GM23248 (cell line): ENCODE results near the gene CD151. TPM values are rescaled to one million over a fixed set of nuclear protein-coding genes. Genes with fewer than 3 reads are reported as not detected.

Experiments
- DNase-seq: peaks from one replicate; pipeline ENCODE4 v3.0.0-alpha.2; 2015
- H2AFZ ChIP-seq: fragments of 200-600 bp; sonication (generic); 2 replicates; pipeline ENCODE4 v1.6.1; 2016; ENCODE audit warnings: antibody characterized with exemption
- H3F3A ChIP-seq: fragments of 200-600 bp; sonication (generic); 2 replicates; pipeline ENCODE4 v1.6.1; 2016; ENCODE audit warnings: mild to moderate bottlenecking, antibody characterized with exemption, mixed run types; ENCODE audit not compliant: insufficient read depth
- H3K27ac ChIP-seq: fragments of 200-600 bp; sonication (generic); 2 replicates; pipeline ENCODE4 v1.5.1; 2016; ENCODE audit warnings: mild to moderate bottlenecking
- H3K27me3 ChIP-seq: fragments of 200-600 bp; sonication (generic); replicated peaks from 2 replicates; pipeline ENCODE4 v1.6.1; 2016; ENCODE audit warnings: mild to moderate bottlenecking; ENCODE audit not compliant: insufficient read depth
- H3K36me3 ChIP-seq: fragments of 200-600 bp; sonication (generic); 2 replicates; pipeline ENCODE4 v1.6.1; 2016; ENCODE audit warnings: low read depth, mild to moderate bottlenecking
- H3K4me1 ChIP-seq: fragments of 200-600 bp; sonication (generic); 2 replicates; pipeline ENCODE4 v1.6.1; 2016; ENCODE audit warnings: mild to moderate bottlenecking; ENCODE audit not compliant: insufficient read depth
- H3K4me2 ChIP-seq: fragments of 200-600 bp; sonication (generic); one replicate; pipeline ENCODE4 v1.6.1; 2016; ENCODE audit warnings: mild to moderate bottlenecking; ENCODE audit not compliant: unreplicated experiment
- H3K4me3 ChIP-seq: fragments of 200-600 bp; sonication (generic); 2 replicates; pipeline ENCODE4 v1.5.1; 2016; ENCODE audit warnings: mild to moderate bottlenecking
- H3K79me2 ChIP-seq: fragments of 200-600 bp; sonication (generic); 2 replicates; pipeline ENCODE4 v1.6.1; 2016; ENCODE audit warnings: mild to moderate bottlenecking; ENCODE audit not compliant: insufficient read depth
- H3K9ac ChIP-seq: fragments of 200-600 bp; sonication (generic); 2 replicates; pipeline ENCODE4 v1.6.1; 2016; ENCODE audit warnings: mild to moderate bottlenecking
- H3K9me2 ChIP-seq: fragments of 200-600 bp; sonication (generic); 2 replicates; pipeline ENCODE4 v1.6.1; 2016; ENCODE audit warnings: mixed run types, mild to moderate bottlenecking, moderate library complexity; ENCODE audit not compliant: insufficient read depth
- H3K9me3 ChIP-seq: fragments of 200-600 bp; sonication (generic); one replicate; pipeline ENCODE4 v1.6.1; 2017; ENCODE audit warnings: low read depth
- H4K20me1 ChIP-seq: fragments of 200-600 bp; sonication (generic); 2 replicates; pipeline ENCODE4 v1.6.0; 2016; ENCODE audit not compliant: insufficient read depth
- EZH2 ChIP-seq: fragments of 200-600 bp; sonication (generic); IDR thresholded peaks from 2 replicates; pipeline ENCODE4 v1.6.1; 2018; ENCODE audit warnings: antibody characterized with exemption, mild to moderate bottlenecking; ENCODE audit not compliant: insufficient read depth, poor library complexity, severe bottlenecking
- EZH2phosphoT487 ChIP-seq: fragments of 200-600 bp; sonication (generic); IDR thresholded peaks from 2 replicates; pipeline ENCODE4 v1.6.1; 2018; ENCODE audit warnings: antibody characterized with exemption, moderate library complexity, mild to moderate bottlenecking, low read depth; ENCODE audit not compliant: insufficient read depth
- WGBS, 2 experiments: methylation state at CpG; one replicate each; pipeline ENCODE4 v1.1.6; 2015 to 2017; ENCODE audit warnings: low lambda C conversion rate in 2 of 2, low coverage in 1 of 2; ENCODE audit errors: missing lambda C conversion rate in 2 of 2; 5-methylcytosine and 5-hydroxymethylcytosine counted together
- in situ Hi-C: fragments of 300-500 bp; cut with MboI; formaldehyde crosslinking; loops from 2 replicates; pipeline ENCODE4 v1.15.0; 2020
- polyA plus RNA-seq: library from polyadenylated mRNA; unstranded; fragments of >200 nt; fragmentation: Nextera tagmentation; extraction: Ambion mirVana; gene quantifications from 2 replicates; pipeline ENCODE4 v1.2.1, GENCODE V29; 2016
- total RNA-seq: library from RNA; depleted of rRNA; stranded (reverse); fragments of >200 nt; shearing (Covaris generic); gene quantifications from 2 replicates; pipeline ENCODE4 v1.2.3, GENCODE V29; 2014

CD151 gene
- total and polyA plus RNA-seq, 2 experiments from 2014 or later = 796 to 1,651 TPM

DNA sequence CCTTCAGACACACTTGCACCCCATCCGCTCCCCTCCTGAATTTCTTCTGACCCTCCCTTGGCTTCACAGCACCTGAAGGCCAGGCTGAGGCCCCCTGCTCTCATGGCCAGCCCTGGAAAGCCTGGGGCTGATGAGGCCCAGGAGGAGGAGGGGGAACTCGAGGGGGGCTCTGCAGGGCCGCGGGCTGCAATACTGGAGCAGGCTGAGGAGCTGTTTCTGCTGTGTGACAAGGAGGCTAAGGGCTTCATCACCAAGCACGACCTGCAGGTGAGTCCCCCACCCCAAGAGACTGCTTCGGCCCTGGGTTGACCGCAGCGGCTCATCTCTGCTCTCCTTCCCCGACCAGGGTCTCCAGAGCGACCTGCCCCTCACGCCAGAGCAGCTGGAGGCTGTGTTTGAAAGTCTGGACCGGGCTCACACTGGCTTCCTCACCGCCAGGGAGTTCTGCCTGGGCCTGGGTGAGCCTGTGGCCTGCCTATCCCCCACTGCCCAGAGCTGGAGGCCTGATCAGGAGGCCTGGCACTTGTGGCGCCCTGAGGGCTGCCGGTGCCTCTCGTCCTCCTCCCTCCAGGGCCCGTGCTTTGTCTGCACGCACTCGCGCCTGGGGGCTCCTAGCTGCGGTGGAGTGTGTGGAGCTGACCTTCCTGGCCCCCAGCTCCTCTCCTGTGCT lies 4.1 kb upstream of the CD151 start:
- Histone ChIP-seq H3K9me2 (no peaks in the 10 kb centered on the region), H3K4me1 (peaks cover 9% of the 10 kb centered on the region; the same call in 1 of the 2 replicates), H4K20me1 (no peaks in the 10 kb centered on the region), H3K27me3 (peaks cover 7% of the 10 kb centered on the region; the same call in 1 of the 2 replicates), H3K4me2 (no peak overlapping the region), H3F3A (no peaks in the 10 kb centered on the region), H2AFZ (no peak overlapping the region), H3K36me3 (peaks cover 3% of the 10 kb centered on the region; the same call in 1 of the 2 replicates), H3K9me3 (no peaks in the 10 kb centered on the region), H3K9ac (no peak overlapping the region), H3K79me2 (peaks cover 6% of the 10 kb centered on the region), H3K4me3 (no peak overlapping the region), H3K27ac (no peak overlapping the region)
- DNase-seq = no peak
- TF ChIP-seq EZH2phosphoT487 = no peak
- TF ChIP-seq EZH2 = no peak
- 91 to 92% methylated on average over 20 to 21 of the region's 21 CpGs for WGBS, 2 experiments
- in situ Hi-C loops = no loop called here

- Histone ChIP-seq H4K20me1 (no peaks in the 10 kb centered on the region), H3K79me2 (peaks cover 11% of the 10 kb centered on the region), H2AFZ (no peak overlapping the region), H3K27me3 (peaks cover 7% of the 10 kb centered on the region; the same call in 1 of the 2 replicates), H3K27ac (no peak overlapping the region), H3K9me3 (no peaks in the 10 kb centered on the region), H3K4me2 (no peak overlapping the region), H3F3A (no peaks in the 10 kb centered on the region), H3K4me3 (no peak overlapping the region), H3K9me2 (no peaks in the 10 kb centered on the region), H3K9ac (no peak overlapping the region), H3K36me3 (peaks cover 3% of the 10 kb centered on the region; the same call in 1 of the 2 replicates), H3K4me1 (peaks cover 9% of the 10 kb centered on the region; the same call in 1 of the 2 replicates)
- TF ChIP-seq EZH2phosphoT487 (no peak), EZH2 (peak; percentile 21)
- in situ Hi-C loops = no loop called here
- WGBS, 2 experiments = 28 to 35% methylated on average over 39 to 40 of the region's 40 CpGs
- DNase-seq = no peak
Measured at GRCh38 chr11:829176-829846, 3.4 kb upstream of the CD151 start.

DNA sequence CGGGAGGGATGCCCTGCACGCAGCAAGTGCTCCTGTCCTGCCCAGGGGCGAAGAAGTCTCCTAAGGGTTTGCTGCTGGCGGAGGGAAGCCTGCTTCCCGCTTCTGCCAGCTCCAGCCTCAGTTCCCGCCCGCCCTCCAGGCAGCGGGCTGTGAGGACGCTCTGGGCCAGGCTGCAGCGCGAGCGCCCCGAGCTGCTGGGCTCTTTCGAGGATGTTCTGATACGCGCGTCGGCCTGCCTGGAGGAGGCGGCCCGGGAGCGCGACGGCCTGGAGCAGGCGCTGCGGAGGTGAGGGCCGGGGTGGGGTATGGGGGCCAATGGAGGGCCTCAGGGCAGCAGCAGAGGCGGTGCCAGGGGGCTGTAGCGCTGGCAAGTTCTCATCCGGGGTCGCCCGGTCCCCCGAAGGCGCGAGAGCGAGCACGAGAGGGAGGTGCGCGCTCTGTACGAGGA lies 2.9 kb upstream of the CD151 start:
- Histone ChIP-seq H3K36me3 (peaks cover 3% of the 10 kb centered on the region; the same call in 1 of the 2 replicates), H4K20me1 (no peaks in the 10 kb centered on the region), H3K79me2 (peaks cover 15% of the 10 kb centered on the region), H3K9me2 (no peaks in the 10 kb centered on the region), H3K9me3 (no peaks in the 10 kb centered on the region), H3K27me3 (peaks cover 7% of the 10 kb centered on the region; the same call in 1 of the 2 replicates), H3K9ac (no peak overlapping the region), H3K4me2 (peak overlapping the region; percentile 56), H3K4me3 (peak overlapping the region; percentile 54), H3K4me1 (peaks cover 9% of the 10 kb centered on the region; the same call in 1 of the 2 replicates), H2AFZ (no peak overlapping the region), H3F3A (no peaks in the 10 kb centered on the region), H3K27ac (no peak overlapping the region)
- TF ChIP-seq EZH2 = peak; percentile 9
- TF ChIP-seq EZH2phosphoT487 = 0 out of 2 replicates have a peak, but pooled peaks have one; percentile 36
- in situ Hi-C loops = no loop called here
- DNase-seq = peak; percentile 53
- WGBS, 2 experiments = 3% methylated on average over 16 to 39 of the region's 39 CpGs

- no peak overlapping the region for H3K9ac ChIP-seq
- no peaks in the 10 kb centered on the region for H3K36me3 ChIP-seq
- peak; percentile 85 for DNase-seq
- H3K9me3 ChIP-seq = no peaks in the 10 kb centered on the region
- in situ Hi-C loops = no loop called here
- H3F3A ChIP-seq = no peaks in the 10 kb centered on the region
- no peak overlapping the region for H3K27ac ChIP-seq
- H3K79me2 ChIP-seq = peaks cover 21% of the 10 kb centered on the region
- peaks cover 14% of the 10 kb centered on the region; the same call in 1 of the 2 replicates for H3K4me1 ChIP-seq
- peak overlapping the region; percentile 67 for H3K4me2 ChIP-seq
- no peaks in the 10 kb centered on the region for H3K9me2 ChIP-seq
- 5 to 6% methylated on average over 52 to 71 of the region's 78 CpGs for WGBS, 2 experiments
- peak overlapping the region; percentile 24; the same call in 1 of the 2 replicates for H2AFZ ChIP-seq
- peak overlapping the region; percentile 54 for H3K4me3 ChIP-seq
- no peak for TF ChIP-seq EZH2phosphoT487
- TF ChIP-seq EZH2 = no peak
- H3K27me3 ChIP-seq = peaks cover 7% of the 10 kb centered on the region; the same call in 1 of the 2 replicates
- no peaks in the 10 kb centered on the region for H4K20me1 ChIP-seq
Measured at GRCh38 chr11:830295-831117, 2.2 kb upstream of the CD151 start.
